Aorta (tissue), 5 donors: ENCODE data around the gene LRIT1. TPM values are rescaled to one million over a fixed set of nuclear protein-coding genes. Genes with fewer than 3 reads are reported as not detected.

ENCODE experiments used
- ATAC-seq: fragments of 200-7000 bp; cut with Tn5 transposase; one replicate; pipeline ENCODE4 v1.9.1; 2022; ENCODE audit warnings: moderate library complexity; ENCODE audit not compliant: low FRiP score
- DNase-seq, 2 donors: peaks; one replicate each; pipeline ENCODE4 v3.0.0-alpha.2; 2020
- H3K27ac ChIP-seq, 2 donors: one replicate each; pipeline ENCODE4 v1.5.1; 2013; ENCODE audit warnings: low read length in 2 of 2, mild to moderate bottlenecking in 2 of 2, moderate library complexity in 2 of 2, control low read depth in 1 of 2, inconsistent platforms in 1 of 2, low read depth in 1 of 2
- H3K27me3 ChIP-seq, 2 donors: one replicate each; pipeline ENCODE4 v1.6.1; 2013; ENCODE audit warnings: control low read depth in 1 of 2, low read length in 1 of 2, mild to moderate bottlenecking in 1 of 2, moderate library complexity in 1 of 2; ENCODE audit not compliant: insufficient read depth in 2 of 2, control insufficient read depth in 1 of 2
- H3K36me3 ChIP-seq, 2 donors: one replicate each; pipeline ENCODE4 v1.6.1; 2013; ENCODE audit warnings: control low read depth in 1 of 2, low read length in 1 of 2, mild to moderate bottlenecking in 1 of 2; ENCODE audit not compliant: insufficient read depth in 2 of 2, control insufficient read depth in 1 of 2
- H3K4me1 ChIP-seq, 2 donors: one replicate each; pipeline ENCODE4 v1.6.1; 2013; ENCODE audit warnings: low read length in 2 of 2, control low read depth in 1 of 2, mild to moderate bottlenecking in 1 of 2, moderate library complexity in 1 of 2; ENCODE audit not compliant: insufficient read depth in 2 of 2, control insufficient read depth in 1 of 2
- H3K4me3 ChIP-seq, 2 donors: one replicate each; pipeline ENCODE4 v1.5.1; 2013; ENCODE audit warnings: low read length in 2 of 2, control low read depth in 1 of 2, mild to moderate bottlenecking in 1 of 2
- H3K9me3 ChIP-seq: one replicate; pipeline ENCODE4 v1.6.1; 2013; ENCODE audit warnings: mild to moderate bottlenecking, low read length; ENCODE audit not compliant: control insufficient read depth
- WGBS, 2 donors: extraction: QIAGEN DNeasy Blood & Tissue Kit; methylation state at CpG; one replicate each; pipeline ENCODE4 v1.1.7; 2013; 5-methylcytosine and 5-hydroxymethylcytosine counted together
- intact Hi-C, 2 donors: fragments of 100-400 bp; cut with DNase I; formaldehyde crosslinking; loops; one replicate each; pipeline versions ENCODE4 v1.14.2 to v1.15.0; 2022
- polyA plus RNA-seq, 2 donors: library from polyadenylated mRNA; stranded (reverse); fragments of 200-250 nt; gene quantifications; one replicate each; pipeline ENCODE4 v1.2.3, GENCODE V29; 2013
- total RNA-seq, 2 donors: library from RNA; stranded (reverse); fragmentation: NEBNext Ultra II Directional; extraction: Animal tissue kit (Norgen Biotek cat#: 25700); gene quantifications; one replicate each; pipeline ENCODE4 v1.2.1, GENCODE V29; 2021
- donor health status: healthy with polysubstance abuse.
- donor health status: Bipolar disorder and iron deficiency.
- donor health status: DM: no; HTN: no; CAD: no.
- donor health status: DM: no; HTN: no; CAD: no.
- donor health status: DM: yes; HTN: yes; CAD: no.

The LRIT1 gene
- total and polyA plus RNA-seq, 4 donors: not detected

DNA sequence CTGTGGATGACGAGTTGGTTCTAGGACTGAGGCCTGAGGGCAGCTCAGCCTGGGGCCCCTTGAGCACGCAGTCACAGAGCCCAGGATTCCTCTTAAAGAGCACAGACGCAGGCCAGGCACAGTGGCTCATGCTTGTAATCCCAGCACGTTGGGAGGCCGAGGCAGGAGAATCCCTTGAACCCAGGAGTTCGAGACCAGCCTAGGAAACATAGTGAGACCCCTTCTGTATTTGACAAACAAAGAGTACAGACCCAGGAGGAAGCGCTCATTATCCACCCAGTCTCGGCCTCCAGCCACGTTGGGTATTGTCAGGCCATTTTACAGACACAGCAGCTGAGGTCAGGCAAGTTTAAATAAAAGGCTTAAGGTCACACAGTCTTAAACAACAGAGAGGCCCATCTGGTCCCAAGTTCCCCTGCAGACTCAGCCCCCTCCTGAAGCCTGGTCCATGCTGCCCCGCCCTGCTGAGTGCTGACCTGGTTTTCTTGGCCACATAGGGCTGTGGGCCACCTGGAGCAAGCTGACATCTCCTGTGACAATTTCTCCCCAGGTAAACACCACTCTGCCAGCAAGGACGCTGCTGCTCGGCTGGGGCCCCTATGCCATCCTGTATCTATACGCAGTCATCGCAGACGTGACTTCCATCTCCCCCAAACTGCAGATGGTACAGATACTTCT is 16.1 kb upstream of the LRIT1 start:
- Histone ChIP-seq H3K9me3 (no peaks in the 10 kb centered on the region), H3K27me3 (no peaks in the 10 kb centered on the region), H3K27ac (no peak overlapping the region), H3K4me3 (no peak overlapping the region), H3K4me1 (no peaks in the 10 kb centered on the region), H3K36me3 (no peaks in the 10 kb centered on the region)
- intact Hi-C loops: no loop called here
- 77 to 83% methylated on average over 15 of the region's 15 CpGs for WGBS, 2 donors
- ATAC-seq: no peak
- DNase-seq: no peak

DNA sequence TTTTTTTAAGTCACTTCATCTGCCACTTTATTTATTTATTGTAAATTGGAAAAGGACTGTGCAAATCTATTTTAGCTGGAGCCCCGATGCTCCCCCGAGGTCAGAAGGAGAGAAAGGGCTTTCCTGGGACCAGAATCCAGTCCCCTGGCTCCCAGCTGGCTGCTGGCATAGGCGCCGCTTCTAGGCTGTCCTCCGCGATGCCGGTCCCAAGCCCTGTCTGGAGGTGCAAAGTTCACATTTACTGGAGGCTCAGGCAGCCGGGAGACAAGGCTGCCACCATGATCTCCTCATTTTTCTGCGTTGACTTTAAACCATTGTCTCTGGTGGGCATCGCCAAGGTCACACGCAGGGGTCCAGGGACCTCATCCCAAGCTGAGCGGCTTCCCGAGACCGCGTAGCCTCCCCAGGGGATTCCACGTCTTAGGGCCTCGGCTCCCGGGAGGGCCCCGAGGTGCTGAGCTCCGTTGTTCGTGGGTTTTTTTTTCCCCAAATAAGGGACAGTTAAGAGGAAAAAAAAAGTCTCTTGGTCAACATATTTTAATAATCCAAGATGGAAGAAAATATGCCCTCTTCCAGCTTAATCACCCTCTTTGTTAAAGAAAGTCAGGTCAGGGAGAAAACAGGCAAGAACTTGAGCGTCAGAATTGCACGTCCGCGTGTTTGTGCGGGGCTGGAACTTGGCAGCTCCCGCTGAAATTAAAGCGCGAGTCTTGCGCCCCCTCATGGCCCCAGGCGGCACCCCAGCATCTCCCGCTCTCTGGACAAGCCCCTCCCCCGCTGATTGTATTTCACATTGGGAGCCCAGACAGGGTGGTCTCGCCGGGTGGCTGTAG is 15.4 kb upstream of the LRIT1 start:
- Histone ChIP-seq H3K27ac (no peak overlapping the region), H3K4me1 (no peaks in the 10 kb centered on the region), H3K4me3 (no peak overlapping the region), H3K27me3 (no peaks in the 10 kb centered on the region), H3K9me3 (peaks cover 1% of the 10 kb centered on the region), H3K36me3 (no peaks in the 10 kb centered on the region)
- DNase-seq (peak; percentile 63 to 82), ATAC-seq (peak; percentile 42)
- intact Hi-C loops: no loop called here
- WGBS, 2 donors: 34% methylated on average over 35 of the region's 35 CpGs

DNA sequence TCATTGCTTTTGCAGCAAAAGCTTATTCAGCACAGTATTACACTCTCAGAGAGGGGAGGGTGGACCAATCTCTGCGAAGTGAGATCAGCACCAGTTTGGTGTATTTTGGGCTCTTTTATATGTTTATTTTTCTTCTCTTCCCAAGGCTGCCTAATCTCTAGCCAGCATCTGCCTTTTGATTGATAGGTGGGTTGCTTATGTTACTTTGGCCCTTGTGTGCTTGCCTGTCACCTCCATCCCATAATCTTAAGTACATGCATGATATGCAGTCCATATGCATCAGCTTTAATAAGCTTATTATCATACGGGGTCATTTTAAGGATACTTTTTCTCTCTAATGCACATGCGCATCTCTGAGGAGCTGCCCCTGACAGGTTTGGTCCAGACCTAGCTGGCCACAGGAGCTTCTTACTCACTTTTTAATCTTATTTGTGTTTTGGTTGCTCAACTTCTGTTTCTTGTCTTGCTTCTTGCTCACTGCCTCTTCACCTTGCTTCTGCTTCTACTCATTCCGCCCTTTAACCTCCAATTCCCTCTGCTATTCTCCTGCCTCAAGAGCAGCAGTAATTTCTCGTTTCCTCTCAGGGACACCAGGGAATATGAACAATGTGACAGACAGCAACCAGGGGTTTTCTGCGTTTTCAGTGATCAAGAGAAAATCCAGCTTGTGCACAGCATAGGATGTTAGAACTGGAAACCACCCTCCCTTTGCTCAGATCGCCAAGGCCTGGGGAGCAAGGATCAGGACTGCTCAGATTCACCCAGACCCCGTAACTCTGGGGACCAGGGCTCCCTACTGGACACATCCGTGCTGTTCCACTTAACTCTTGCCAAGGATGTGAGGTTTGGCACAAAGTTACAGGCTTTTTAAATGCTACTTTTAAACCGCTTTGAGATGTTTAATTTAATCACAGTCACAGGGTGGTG is 13.5 kb upstream of the LRIT1 start:
- no peak overlapping the region for H3K4me3 ChIP-seq
- no peaks in the 10 kb centered on the region for H3K36me3 ChIP-seq
- ATAC-seq (no peak), DNase-seq (no peak)
- intact Hi-C loops: no loop called here
- H3K9me3 ChIP-seq: peaks cover 4% of the 10 kb centered on the region
- no peaks in the 10 kb centered on the region for H3K4me1 ChIP-seq
- WGBS, 2 donors: 40 to 56% methylated on average over 10 of the region's 10 CpGs
- H3K27me3 ChIP-seq: no peaks in the 10 kb centered on the region
- H3K27ac ChIP-seq: no peak overlapping the region

DNA sequence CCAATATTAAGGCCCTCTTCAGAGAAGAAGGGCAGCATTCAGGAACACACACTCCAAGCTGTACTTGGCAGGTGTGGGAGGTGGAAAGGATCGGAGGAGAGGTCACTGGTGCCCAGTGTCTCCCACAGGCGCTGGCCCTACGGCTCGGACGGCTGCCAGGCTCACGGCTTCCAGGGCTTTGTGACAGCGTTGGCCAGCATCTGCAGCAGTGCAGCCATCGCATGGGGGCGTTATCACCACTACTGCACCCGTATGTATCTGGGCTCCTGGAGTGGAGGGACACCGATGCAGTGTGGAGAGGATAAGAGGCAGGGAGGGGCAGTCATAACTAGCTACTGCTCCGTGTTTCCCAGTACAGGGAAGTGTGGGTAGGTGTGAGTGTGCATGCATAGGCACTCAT is 7.4 kb upstream of the LRIT1 start:
- Histone ChIP-seq H3K9me3 (peaks cover 4% of the 10 kb centered on the region), H3K4me3 (no peak overlapping the region), H3K4me1 (no peaks in the 10 kb centered on the region), H3K36me3 (no peaks in the 10 kb centered on the region), H3K27ac (no peak overlapping the region), H3K27me3 (no peaks in the 10 kb centered on the region)
- intact Hi-C loops: no loop called here
- 72 to 75% methylated on average over 12 of the region's 12 CpGs for WGBS, 2 donors
- ATAC-seq: no peak
- DNase-seq: no peak

DNA sequence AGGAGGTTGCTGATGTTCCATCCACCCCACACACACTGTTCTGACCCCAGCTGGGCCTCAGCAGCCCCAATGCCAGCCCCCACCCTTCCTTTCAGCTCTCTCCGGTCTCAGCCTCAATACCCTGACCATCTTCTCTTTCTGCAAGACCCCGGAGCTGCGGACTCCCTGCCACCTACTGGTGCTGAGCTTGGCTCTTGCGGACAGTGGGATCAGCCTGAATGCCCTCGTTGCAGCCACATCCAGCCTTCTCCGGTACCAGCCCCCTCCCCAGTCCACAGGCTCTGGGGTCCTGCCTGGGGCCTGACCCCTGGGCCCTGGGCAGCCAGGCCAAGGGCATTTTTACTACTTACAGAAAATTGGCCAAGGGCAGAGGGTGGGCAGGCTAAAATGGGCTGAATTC is 6.2 kb upstream of the LRIT1 start:
- ATAC-seq (no peak), DNase-seq (no peak)
- Histone ChIP-seq H3K9me3 (peaks cover 4% of the 10 kb centered on the region), H3K4me3 (no peak overlapping the region), H3K27ac (no peak overlapping the region), H3K36me3 (no peaks in the 10 kb centered on the region), H3K27me3 (no peaks in the 10 kb centered on the region), H3K4me1 (no peaks in the 10 kb centered on the region)
- intact Hi-C loops: no loop called here
- 82 to 88% methylated on average over 6 of the region's 6 CpGs for WGBS, 2 donors

DNA sequence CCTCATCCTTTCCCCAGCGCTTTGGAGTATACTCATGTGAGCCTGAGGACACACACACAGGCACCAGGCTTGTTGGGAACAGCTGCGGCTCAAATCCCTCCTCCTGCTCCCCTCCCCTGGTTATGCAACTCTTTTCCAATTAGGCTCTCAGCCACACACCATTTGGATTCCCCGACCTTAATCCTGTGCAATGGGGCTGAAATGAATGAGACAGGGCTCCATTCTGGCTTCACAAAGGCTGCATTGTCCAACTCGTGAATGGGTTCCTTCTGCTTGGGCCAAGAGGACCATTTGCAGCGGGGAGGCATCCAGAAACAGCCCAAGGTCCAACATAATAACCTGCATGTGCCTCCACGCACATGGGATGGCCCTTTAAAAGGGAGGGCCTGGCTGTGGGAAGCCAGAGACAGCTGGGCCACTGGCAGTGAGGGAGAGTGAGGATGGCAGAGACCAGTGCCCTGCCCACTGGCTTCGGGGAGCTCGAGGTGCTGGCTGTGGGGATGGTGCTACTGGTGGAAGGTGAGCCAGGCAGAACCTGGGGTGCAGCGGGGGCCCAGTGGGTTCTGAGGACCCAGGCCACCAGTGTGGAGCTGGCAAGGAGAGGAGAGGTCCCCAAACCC is 3.4 kb upstream of the LRIT1 start, which contains the start of gene RGR:
Gene RGR (plus strand): TSS at position 403 of the 620 bp plus-strand sequence. CDS start 38 bp downstream, at position 441.
- ATAC-seq (peak; percentile 63), DNase-seq (no peak)
- WGBS, 2 donors: 51 to 59% methylated on average over 9 of the region's 9 CpGs
- Histone ChIP-seq H3K9me3 (no peaks in the 10 kb centered on the region), H3K4me3 (no peak within 1 kb of the TSS), H3K4me1 (no peaks in the 10 kb centered on the region), H3K27ac (no peak within 1 kb of the TSS), H3K36me3 (no peaks in the 10 kb centered on the region), H3K27me3 (no peaks in the 10 kb centered on the region)
- intact Hi-C loops: no loop called here

DNA sequence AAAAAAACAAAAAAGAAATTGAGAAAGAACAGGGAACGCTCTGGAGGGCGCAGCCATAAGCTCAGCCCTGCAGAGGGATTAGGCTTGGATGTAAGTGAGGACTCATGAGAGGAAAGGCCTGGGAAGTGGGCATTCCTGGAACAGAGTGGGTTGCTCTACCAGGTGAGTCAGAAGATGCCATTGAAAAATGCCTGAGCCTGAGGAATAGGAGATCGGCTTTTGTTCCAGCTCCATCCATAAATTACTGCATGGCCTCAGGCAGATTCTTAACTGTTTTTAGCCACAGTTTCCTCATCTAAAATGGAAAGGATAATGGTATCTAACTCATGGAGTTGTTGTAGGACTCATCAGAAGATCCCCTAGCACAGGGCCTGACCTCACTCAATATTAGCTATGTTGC is 2.4 kb upstream of the LRIT1 start:
- no peaks in the 10 kb centered on the region for H3K9me3 ChIP-seq
- no peaks in the 10 kb centered on the region for H3K27me3 ChIP-seq
- DNase-seq (no peak), ATAC-seq (no peak)
- 90 to 91% methylated on average over 3 of the region's 3 CpGs for WGBS, 2 donors
- H3K27ac ChIP-seq: no peak overlapping the region
- no peaks in the 10 kb centered on the region for H3K36me3 ChIP-seq
- intact Hi-C loops: no loop called here
- no peaks in the 10 kb centered on the region for H3K4me1 ChIP-seq
- H3K4me3 ChIP-seq: no peak overlapping the region

DNA sequence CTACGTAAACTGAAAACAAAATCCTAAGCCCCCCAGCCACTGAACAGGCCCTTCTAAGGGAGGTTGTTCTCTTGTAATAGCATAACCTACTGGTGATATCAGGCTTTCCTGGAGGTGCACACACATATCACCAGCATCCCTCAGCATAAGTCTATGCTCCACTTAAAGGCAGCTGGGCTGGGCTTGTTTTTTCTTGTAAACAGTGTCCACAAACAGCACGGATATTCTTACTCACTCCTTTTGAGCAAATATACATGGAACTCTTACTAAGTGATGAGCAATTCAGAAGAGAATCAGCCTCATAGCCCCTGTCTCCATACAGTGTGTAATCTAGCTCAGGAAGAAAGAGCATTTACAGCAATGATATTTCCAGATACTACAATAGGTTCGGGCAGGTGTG is 2.4 kb downstream of the LRIT1 start:
- Histone ChIP-seq H3K27me3 (no peaks in the 10 kb centered on the region), H3K9me3 (no peaks in the 10 kb centered on the region), H3K27ac (no peak overlapping the region), H3K4me3 (no peak overlapping the region), H3K36me3 (no peaks in the 10 kb centered on the region), H3K4me1 (no peaks in the 10 kb centered on the region)
- ATAC-seq (no peak), DNase-seq (no peak)
- 88 to 90% methylated on average over 3 of the region's 3 CpGs for WGBS, 2 donors
- intact Hi-C loops: no loop called here
